ENCODE measurements around the gene MLC1.

DNA sequence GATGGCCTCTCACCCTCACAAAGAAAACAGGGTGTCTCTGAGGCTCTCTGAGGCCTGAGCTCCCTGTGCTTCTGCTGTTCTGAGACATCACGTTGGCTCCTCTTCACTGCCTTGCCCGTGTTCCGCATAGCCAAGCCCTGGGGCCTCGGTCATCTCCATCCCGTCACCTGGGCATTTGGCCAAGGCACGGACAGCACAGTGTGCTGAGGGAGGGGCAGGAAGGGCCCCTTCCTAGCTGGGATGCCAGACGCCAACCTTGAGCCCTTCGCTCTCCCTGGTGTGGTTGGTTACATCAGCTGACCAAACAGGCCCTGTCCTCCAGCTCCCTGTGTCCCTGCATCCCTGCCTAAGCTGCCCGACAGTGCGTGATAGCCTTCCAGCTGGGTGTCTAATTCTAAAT is 30.5 kb upstream of the MLC1 start:
- TF ChIP-seq, protein P1, sequence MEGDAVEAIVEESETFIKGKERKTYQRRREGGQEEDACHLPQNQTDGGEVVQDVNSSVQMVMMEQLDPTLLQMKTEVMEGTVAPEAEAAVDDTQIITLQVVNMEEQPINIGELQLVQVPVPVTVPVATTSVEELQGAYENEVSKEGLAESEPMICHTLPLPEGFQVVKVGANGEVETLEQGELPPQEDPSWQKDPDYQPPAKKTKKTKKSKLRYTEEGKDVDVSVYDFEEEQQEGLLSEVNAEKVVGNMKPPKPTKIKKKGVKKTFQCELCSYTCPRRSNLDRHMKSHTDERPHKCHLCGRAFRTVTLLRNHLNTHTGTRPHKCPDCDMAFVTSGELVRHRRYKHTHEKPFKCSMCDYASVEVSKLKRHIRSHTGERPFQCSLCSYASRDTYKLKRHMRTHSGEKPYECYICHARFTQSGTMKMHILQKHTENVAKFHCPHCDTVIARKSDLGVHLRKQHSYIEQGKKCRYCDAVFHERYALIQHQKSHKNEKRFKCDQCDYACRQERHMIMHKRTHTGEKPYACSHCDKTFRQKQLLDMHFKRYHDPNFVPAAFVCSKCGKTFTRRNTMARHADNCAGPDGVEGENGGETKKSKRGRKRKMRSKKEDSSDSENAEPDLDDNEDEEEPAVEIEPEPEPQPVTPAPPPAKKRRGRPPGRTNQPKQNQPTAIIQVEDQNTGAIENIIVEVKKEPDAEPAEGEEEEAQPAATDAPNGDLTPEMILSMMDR (conservative IDR thresholded peaks at IDR 0.05; ENCODE audit: low read length): no peak
- no peak for TF ChIP-seq EZH2phosphoT487 (IDR thresholded peaks at IDR 0.05; ENCODE audit: borderline replicate concordance, low read depth, low read length)

All from OCI-LY7 (cell line).